OCI-LY3 (cell line): ENCODE data around the gene OSER1.

ENCODE experiments used
- CTCF ChIP-seq: fragments of 200-600, 300-600 bp; sonication (generic); IDR thresholded peaks from 2 replicates; pipeline ENCODE4 v1.5.1; 2014; ENCODE audit warnings: antibody characterized with exemption, low read length, low read depth
- EZH2phosphoT487 ChIP-seq: fragments of 200-600 bp; shearing (Covaris generic); IDR thresholded peaks from 2 replicates; pipeline ENCODE4 v1.6.1; 2018; ENCODE audit warnings: antibody characterized with exemption, mixed run types, low read depth

- TF ChIP-seq CTCF (no peak), EZH2phosphoT487 (no peak)
Observed at GRCh38 chr20:44223721-44224120, 13.2 kb upstream of the OSER1 start.
